Lower leg skin (tissue), 4 donors: ENCODE results near the gene RIPK4. TPM values are rescaled to one million over a fixed set of nuclear protein-coding genes. Genes with fewer than 3 reads are reported as not detected.

Source experiments
- DNase-seq, 2 donors: peaks; one replicate each; pipeline ENCODE4 v3.0.0-alpha.2; 2019; ENCODE audit warnings: low spot score in 2 of 2
- H3K4me3 ChIP-seq: fragments of 200-600 bp; sonication (generic); 2 replicates; pipeline ENCODE4 v1.5.1; 2017; ENCODE audit warnings: mild to moderate bottlenecking, low read depth; ENCODE audit not compliant: poor library complexity, severe bottlenecking
- CTCF ChIP-seq, 3 donors: fragments of 450-650 bp; IDR thresholded peaks; one replicate each; pipeline ENCODE4 v1.5.1; 2016; ENCODE audit warnings: antibody characterized with exemption in 3 of 3, mild to moderate bottlenecking in 3 of 3, moderate library complexity in 2 of 3
- POLR2A ChIP-seq, 2 donors: fragments of 450-650 bp; IDR thresholded peaks; one replicate each; pipeline ENCODE4 v1.6.1; 2016 to 2017; ENCODE audit warnings: antibody characterized with exemption in 2 of 2, mild to moderate bottlenecking in 1 of 2, moderate library complexity in 1 of 2
- WGBS, 2 donors: methylation state at CpG; one replicate each; pipeline ENCODE4 v1.1.5; 2018; 5-methylcytosine and 5-hydroxymethylcytosine counted together
- intact Hi-C: fragments of 100-400 bp; cut with DNase I; formaldehyde crosslinking; loops from one replicate; pipeline ENCODE4 v1.15.0; 2023; ENCODE audit warnings: low total_unique reads
- total RNA-seq, 4 donors: library from RNA; depleted of rRNA; stranded (reverse); fragments of >200 nt; gene quantifications; one replicate each; pipeline ENCODE4 v1.1.0, GENCODE V29; 2016

The RIPK4 gene
- total RNA-seq, 4 donors from 2014 or later, result 61.0 to 88.1 (median 68.2) TPM

DNA sequence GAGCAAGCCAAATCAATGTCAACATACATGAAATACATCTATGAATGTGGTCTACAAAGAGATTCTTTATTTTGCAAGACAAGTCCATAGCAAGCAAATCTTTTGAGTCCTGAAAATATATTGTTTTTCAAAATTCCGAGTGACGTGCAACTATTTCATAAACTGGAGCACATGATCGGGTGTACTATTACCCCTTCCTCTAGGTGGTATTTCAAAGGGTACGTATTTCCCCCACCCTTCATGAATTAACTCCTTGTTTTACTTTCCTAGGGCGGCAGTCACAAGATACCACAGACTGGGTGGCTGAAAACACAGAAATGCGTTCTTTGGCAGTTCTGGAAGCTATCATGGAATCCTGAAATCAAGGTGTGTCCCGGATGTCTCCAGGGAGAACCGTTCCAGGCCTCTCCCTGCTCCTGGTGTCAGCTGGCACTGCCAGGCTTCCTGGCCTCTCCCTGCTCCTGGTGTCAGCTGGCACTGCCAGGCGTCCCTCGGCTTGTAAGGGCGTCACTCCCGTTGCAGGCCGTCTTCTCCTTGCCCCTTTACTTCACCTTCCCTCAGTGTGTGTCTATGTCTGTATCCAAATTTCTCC, 55.3 kb downstream of the RIPK4 start:
- TF ChIP-seq POLR2A (IDR thresholded peaks at IDR 0.05), result no peak
- no peak for TF ChIP-seq CTCF (IDR thresholded peaks at IDR 0.05)

GRCh38 chr21:41710823-41711160, 56.1 kb downstream of the RIPK4 start:
- 50 to 76% methylated on average over 8 of the region's 8 CpGs for WGBS, 2 donors

More for the DNA sequence above, 55.3 kb downstream of the RIPK4 start:
- WGBS, 2 donors, result 43 to 51% methylated on average over 13 of the region's 13 CpGs
- H3K4me3 ChIP-seq, result no peak overlapping the region
- no peak for DNase-seq
- intact Hi-C loops, result loop anchor here (5.0 kb wide), 1 partner anchor 79 kb away; no protein-coding TSS in a partner anchor

GRCh38 chr21:41709965-41710822, 56.7 kb downstream of the RIPK4 start:
- 70 to 90% methylated on average over 12 of the region's 12 CpGs for WGBS, 2 donors

More at GRCh38 chr21:41710823-41711160, 56.1 kb downstream of the RIPK4 start:
- no peak overlapping the region for H3K4me3 ChIP-seq
- TF ChIP-seq POLR2A (IDR thresholded peaks at IDR 0.05) (no peak), CTCF (IDR thresholded peaks at IDR 0.05) (no peak)
- no peak for DNase-seq
- intact Hi-C loops, result loop anchor here (5.0 kb wide), 1 partner anchor 78 kb away; no protein-coding TSS in a partner anchor

DNA sequence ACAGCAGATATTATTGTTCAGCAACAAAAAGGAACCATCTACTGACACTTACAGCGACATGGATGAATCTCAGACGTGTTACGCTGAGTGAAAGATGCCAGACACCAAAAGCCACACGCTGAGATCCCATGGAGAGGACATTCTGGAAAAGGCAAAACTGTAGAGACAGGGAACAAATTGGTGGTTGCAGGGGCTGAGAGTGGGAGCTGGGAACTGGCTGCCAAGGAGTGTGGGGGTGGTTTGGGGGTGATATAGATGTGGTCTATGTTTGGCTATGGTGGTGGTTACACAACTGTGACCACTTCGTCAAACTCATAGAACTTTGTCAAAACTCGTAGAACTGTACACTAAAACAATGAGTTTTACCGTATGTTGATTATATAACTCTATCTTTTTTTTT, 57.7 kb downstream of the RIPK4 start:
- WGBS, 2 donors, result 70 to 77% methylated on average over 7 of the region's 7 CpGs
- TF ChIP-seq CTCF (IDR thresholded peaks at IDR 0.05) (no peak), POLR2A (IDR thresholded peaks at IDR 0.05) (no peak)
- no peak overlapping the region for H3K4me3 ChIP-seq
- no peak for DNase-seq
- intact Hi-C loops, result no loop called here

More at GRCh38 chr21:41709965-41710822, 56.7 kb downstream of the RIPK4 start:
- no peak for TF ChIP-seq CTCF (IDR thresholded peaks at IDR 0.05)
- TF ChIP-seq POLR2A (IDR thresholded peaks at IDR 0.05), result no peak
- no peak overlapping the region for H3K4me3 ChIP-seq
- intact Hi-C loops, result loop anchor here (5.0 kb wide), 1 partner anchor 78 kb away; no protein-coding TSS in a partner anchor
- DNase-seq, result no peak

DNA sequence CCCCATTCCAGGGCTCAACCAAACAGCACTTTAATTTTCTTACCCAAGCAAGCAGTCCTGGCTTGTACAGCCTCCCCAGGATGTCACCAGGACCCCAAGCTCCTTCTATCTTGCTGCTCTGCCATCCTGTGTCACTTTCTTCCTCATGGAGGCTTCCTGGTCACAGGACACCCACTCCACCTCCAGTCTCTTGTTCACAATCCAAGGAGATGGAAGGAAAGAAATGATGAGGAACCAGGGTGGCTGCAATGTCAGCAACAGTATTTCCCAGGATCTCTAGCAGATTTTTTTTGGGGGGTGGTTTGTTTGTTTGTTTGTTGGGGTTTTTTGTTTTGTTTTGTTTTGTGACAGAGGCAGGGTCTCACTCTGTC, 58.9 kb downstream of the RIPK4 start:
- DNase-seq, result no peak
- TF ChIP-seq POLR2A (IDR thresholded peaks at IDR 0.05) (no peak), CTCF (IDR thresholded peaks at IDR 0.05) (no peak)
- H3K4me3 ChIP-seq, result no peak overlapping the region
- intact Hi-C loops, result no loop called here
